Gastrocnemius medialis (tissue), 4 donors: ENCODE results near the gene ICAM4.

Experiments
- POLR2A ChIP-seq, 2 donors: fragments of 450-650 bp; IDR thresholded peaks; one replicate each; pipeline ENCODE4 v1.6.1; 2017; ENCODE audit warnings: antibody characterized with exemption in 2 of 2, mild to moderate bottlenecking in 2 of 2, moderate library complexity in 2 of 2
- TF ChIP-seq, protein P1 (sequence below), 5 experiments: fragments of 450-650 bp in 3 of 5; fragments of 200-600 bp in 2 of 5; sonication (generic) in 2 of 5; IDR thresholded peaks in 4 of 5; conservative IDR thresholded peaks in 1 of 5; 1 replicate in 4 of 5; 2 replicates in 1 of 5; pipeline ENCODE4 v1.5.1; 2016 to 2019; ENCODE audit warnings: antibody characterized with exemption in 5 of 5, mild to moderate bottlenecking in 3 of 5, moderate library complexity in 3 of 5

DNA sequence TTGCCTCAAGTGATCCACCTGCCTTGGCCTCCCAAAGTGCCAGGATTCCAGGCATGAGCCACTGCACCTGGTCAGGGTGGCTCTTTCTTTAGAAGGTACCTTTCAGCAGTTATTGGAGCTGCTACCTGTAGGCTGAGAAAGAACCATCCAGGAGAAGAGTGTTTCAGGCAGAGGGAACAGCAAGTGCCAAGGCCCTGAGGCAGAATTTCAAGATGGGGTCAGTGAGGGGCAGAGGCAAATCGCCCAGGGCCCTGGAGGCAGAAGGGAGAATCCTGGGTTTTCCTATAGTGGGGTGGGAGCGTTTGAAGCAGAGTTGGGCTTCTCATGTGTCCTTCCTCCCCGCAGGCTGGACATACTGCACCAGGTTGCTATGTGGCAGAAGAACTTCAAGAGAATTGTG, 32.5 kb upstream of the ICAM4 start:
- TF ChIP-seq, protein P1, sequence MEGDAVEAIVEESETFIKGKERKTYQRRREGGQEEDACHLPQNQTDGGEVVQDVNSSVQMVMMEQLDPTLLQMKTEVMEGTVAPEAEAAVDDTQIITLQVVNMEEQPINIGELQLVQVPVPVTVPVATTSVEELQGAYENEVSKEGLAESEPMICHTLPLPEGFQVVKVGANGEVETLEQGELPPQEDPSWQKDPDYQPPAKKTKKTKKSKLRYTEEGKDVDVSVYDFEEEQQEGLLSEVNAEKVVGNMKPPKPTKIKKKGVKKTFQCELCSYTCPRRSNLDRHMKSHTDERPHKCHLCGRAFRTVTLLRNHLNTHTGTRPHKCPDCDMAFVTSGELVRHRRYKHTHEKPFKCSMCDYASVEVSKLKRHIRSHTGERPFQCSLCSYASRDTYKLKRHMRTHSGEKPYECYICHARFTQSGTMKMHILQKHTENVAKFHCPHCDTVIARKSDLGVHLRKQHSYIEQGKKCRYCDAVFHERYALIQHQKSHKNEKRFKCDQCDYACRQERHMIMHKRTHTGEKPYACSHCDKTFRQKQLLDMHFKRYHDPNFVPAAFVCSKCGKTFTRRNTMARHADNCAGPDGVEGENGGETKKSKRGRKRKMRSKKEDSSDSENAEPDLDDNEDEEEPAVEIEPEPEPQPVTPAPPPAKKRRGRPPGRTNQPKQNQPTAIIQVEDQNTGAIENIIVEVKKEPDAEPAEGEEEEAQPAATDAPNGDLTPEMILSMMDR (IDR thresholded peaks at IDR 0.05 in 4 of 5, conservative IDR thresholded peaks at IDR 0.05 in 1 of 5): no peak
- TF ChIP-seq POLR2A (IDR thresholded peaks at IDR 0.05): no peak
